Measurements from ENCODE around the gene SMG1.

GRCh38 chr16:18841833-18842525 lies 84.2 kb downstream of the SMG1 start:
- TF ChIP-seq GABPB1 (CRISPR knock-in tag; IDR thresholded peaks at IDR 0.05) (no peak), FOXK2 (IDR thresholded peaks at IDR 0.05) (no peak), DDIT3 (CRISPR knock-in tag; IDR thresholded peaks at IDR 0.05) (no peak)
